ENCODE results near the gene DCST2. TPM values are rescaled to one million over a fixed set of nuclear protein-coding genes. Genes with fewer than 3 reads are reported as not detected.

DCST2 gene
- total RNA-seq, 1 experiment from 2014 or later: not detected

GRCh38 chr1:155057788-155058211 lies 24.2 kb upstream of the DCST2 start:
- DNase-seq: no peak
- Histone ChIP-seq H3K4me3 (no peak overlapping the region), H3K9me3 (no peaks in the 10 kb centered on the region)

GRCh38 chr1:155057104-155057503 lies 23.5 kb upstream of the DCST2 start:
- Histone ChIP-seq H3K4me3 (no peak overlapping the region), H3K9me3 (no peaks in the 10 kb centered on the region), H3K36me3 (peaks cover 78% of the 10 kb centered on the region), H3K27me3 (no peaks in the 10 kb centered on the region)
- no peak for DNase-seq

More at GRCh38 chr1:155057788-155058211, 24.2 kb upstream of the DCST2 start:
- Histone ChIP-seq H3K36me3 (peaks cover 79% of the 10 kb centered on the region), H3K27me3 (no peaks in the 10 kb centered on the region)

- Histone ChIP-seq H3K4me3 (no peak overlapping the region), H3K9me3 (no peaks in the 10 kb centered on the region), H3K36me3 (peaks cover 61% of the 10 kb centered on the region), H3K27me3 (no peaks in the 10 kb centered on the region)
- DNase-seq: no peak
These were observed 20.0 kb upstream of the DCST2 start for GRCh38 chr1:155053531-155054105.

GRCh38 chr1:155052439-155053395 lies 19.1 kb upstream of the DCST2 start:
- peaks cover 52% of the 10 kb centered on the region for H3K36me3 ChIP-seq
- no peaks in the 10 kb centered on the region for H3K9me3 ChIP-seq
- no peak for DNase-seq
- H3K4me3 ChIP-seq: peak overlapping the region; percentile 75
- H3K27me3 ChIP-seq: no peaks in the 10 kb centered on the region

DNA sequence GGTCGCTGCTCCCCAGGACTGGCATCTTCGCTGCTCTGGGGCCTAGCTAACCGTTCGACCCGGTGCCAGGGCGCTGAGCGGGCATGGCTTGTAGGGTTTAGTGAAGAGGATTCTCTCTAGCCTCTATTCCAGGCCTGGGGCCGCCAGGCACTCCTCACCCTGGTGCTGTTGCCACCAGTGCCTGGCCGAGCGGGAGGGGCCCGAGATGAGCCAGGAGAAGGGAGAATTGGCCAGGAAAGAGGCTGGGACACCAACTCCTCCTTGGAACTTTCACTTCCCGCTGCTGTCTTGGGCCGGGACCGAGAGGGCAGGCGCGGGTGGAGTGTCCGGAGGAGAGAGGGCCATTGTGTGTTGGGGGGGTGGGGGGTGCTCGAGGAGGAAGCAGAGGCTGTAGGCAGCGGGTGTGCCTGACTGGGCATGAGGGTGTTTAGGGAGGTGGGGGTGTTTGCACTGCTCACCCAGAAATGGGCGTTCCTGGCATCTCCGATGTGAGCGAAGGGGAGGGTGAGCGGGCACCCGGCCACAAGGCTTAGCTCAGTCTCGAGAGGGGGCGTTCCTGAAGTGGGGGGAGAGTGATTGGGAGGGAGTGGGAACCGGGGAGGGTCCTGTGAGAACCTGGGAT lies 18.3 kb upstream of the DCST2 start:
- no peaks in the 10 kb centered on the region for H3K27me3 ChIP-seq
- H3K9me3 ChIP-seq: no peaks in the 10 kb centered on the region
- H3K4me3 ChIP-seq: peak overlapping the region; percentile 75
- DNase-seq: peak; percentile 81
- H3K36me3 ChIP-seq: peaks cover 43% of the 10 kb centered on the region

DNA sequence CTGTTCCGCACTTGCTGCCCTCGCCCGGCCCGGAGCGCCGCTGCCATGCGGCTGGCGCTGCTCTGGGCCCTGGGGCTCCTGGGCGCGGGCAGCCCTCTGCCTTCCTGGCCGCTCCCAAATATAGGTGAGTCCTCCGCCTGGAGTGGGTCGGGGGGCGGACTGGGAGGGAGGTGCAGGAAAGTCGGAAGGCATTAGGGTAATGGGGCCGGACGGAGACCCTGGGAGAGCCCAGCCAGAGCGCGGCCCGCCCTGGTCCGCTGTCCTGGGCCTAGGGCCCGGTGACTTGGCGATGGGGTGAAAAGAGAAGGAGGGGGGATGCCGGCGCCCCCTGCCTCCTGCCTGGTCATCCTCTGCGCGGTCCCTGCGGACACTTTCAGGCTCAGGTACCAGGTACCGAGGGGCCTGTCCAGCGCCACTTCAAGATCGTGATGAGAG lies 17.8 kb upstream of the DCST2 start:
- Histone ChIP-seq H3K27me3 (no peaks in the 10 kb centered on the region), H3K4me3 (peak overlapping the region; percentile 75), H3K9me3 (no peaks in the 10 kb centered on the region), H3K36me3 (peaks cover 38% of the 10 kb centered on the region)
- peak; percentile 23 for DNase-seq

DNA sequence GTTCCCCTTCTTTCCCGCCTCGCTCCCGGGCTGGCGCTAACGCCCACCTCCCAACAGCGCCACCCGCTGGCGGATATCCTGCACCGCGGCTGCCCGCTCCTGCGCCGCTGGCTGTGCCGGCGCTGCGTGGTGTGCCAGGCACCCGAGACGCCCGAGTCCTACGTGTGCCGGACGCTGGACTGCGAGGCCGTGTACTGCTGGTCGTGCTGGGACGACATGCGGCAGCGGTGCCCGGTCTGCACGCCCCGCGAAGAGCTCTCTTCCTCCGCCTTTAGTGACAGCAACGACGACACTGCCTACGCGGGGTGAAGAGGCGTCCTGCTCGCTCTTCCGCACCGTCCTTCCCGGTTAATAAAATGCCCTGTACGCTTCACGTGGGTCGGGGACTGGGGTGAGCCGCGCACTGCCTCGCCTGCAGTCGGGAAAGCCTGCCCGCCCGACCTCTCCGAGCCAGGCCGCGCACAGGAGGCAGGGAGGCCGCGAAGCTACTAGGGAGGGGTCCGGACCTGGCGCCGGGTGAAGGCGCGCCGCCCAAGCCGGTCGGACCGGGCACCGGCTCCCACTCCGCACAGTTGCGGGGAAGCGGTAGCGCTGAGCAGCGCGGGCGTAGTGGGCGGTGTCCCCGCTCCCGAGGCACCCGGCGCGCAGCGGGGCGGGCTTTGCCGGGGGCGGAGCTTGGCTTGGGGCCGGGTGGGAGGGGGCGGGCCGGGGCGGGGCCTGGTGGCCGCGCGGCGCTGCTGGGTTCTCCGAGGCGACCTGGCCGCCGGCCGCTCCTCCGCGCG lies 17.2 kb upstream of the DCST2 start, which contains the start of gene ADAM15:
Gene ADAM15 (plus strand): TSS at position 757 of the 782 bp plus-strand sequence. CDS start 71 bp downstream, outside the sequence.
- DNase-seq: peak; percentile 87
- no peaks in the 10 kb centered on the region for H3K27me3 ChIP-seq
- H3K9me3 ChIP-seq: no peaks in the 10 kb centered on the region
- H3K36me3 ChIP-seq: peaks cover 32% of the 10 kb centered on the region
- peak within 1 kb of the TSS; percentile 75 for H3K4me3 ChIP-seq

- DNase-seq: peak; percentile 62
- H3K9me3 ChIP-seq: no peaks in the 10 kb centered on the region
These were observed 16.3 kb upstream of the DCST2 start for GRCh38 chr1:155049651-155050559.

GRCh38 chr1:155048449-155049334 lies 15.1 kb upstream of the DCST2 start:
- no peak for DNase-seq
- no peaks in the 10 kb centered on the region for H3K9me3 ChIP-seq
- H3K36me3 ChIP-seq: peaks cover 13% of the 10 kb centered on the region
- H3K4me3 ChIP-seq: no peak overlapping the region
- no peaks in the 10 kb centered on the region for H3K27me3 ChIP-seq

More at GRCh38 chr1:155049651-155050559, 16.3 kb upstream of the DCST2 start:
- peak overlapping the region; percentile 75 for H3K4me3 ChIP-seq
- no peaks in the 10 kb centered on the region for H3K27me3 ChIP-seq
- peaks cover 25% of the 10 kb centered on the region for H3K36me3 ChIP-seq

- Histone ChIP-seq H3K9me3 (no peaks in the 10 kb centered on the region), H3K4me3 (no peak overlapping the region), H3K27me3 (no peaks in the 10 kb centered on the region), H3K36me3 (no peaks in the 10 kb centered on the region)
- DNase-seq: peak; percentile 91
These were observed 11.5 kb upstream of the DCST2 start for GRCh38 chr1:155044812-155045657.

DNA sequence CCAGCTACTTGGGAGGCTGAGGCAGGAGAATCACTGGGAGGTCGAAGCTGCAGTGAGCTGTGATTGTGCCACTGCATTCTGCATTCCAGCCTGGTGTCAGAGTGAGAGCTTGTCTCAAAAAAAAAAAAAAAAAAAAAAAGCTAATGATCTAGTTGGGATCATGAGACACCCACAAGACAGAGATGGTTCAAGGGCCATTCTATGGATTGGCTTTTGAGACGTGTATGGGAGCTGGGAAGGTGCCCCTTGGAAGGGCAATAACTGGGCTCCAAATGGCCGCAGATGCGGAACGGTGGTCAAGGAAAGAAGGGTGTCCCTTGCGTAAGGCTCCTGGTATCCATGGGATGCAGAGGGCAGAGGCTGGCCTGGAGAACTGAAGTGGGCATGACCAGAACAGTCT lies 10.8 kb upstream of the DCST2 start:
- H3K9me3 ChIP-seq: no peaks in the 10 kb centered on the region
- H3K4me3 ChIP-seq: no peak overlapping the region
- no peak for DNase-seq
- H3K36me3 ChIP-seq: no peaks in the 10 kb centered on the region
- no peaks in the 10 kb centered on the region for H3K27me3 ChIP-seq

DNA sequence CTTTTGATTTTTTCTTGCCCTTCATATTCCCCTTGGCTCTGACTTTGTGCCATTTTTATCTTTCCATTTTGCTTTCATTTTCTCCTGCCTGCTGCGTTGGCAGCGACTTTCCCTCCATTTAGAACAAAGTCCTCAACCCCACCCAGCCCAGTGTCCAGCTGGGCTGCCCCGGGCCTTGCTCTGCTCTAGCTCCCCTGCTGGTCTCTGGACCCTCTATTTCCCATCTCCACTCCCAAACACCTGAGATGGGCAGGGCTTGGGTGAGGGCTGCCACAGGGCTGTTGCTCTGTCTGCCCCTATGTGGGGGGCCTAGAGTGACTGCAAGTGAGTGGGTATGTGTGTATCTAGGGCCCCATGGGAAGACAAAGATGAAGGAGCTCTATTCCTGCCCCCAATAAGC lies 10.2 kb upstream of the DCST2 start:
- H3K9me3 ChIP-seq: no peaks in the 10 kb centered on the region
- no peaks in the 10 kb centered on the region for H3K27me3 ChIP-seq
- no peaks in the 10 kb centered on the region for H3K36me3 ChIP-seq
- H3K4me3 ChIP-seq: no peak overlapping the region
- no peak for DNase-seq

- DNase-seq: no peak
- Histone ChIP-seq H3K27me3 (no peaks in the 10 kb centered on the region), H3K4me3 (no peak overlapping the region), H3K36me3 (no peaks in the 10 kb centered on the region), H3K9me3 (no peaks in the 10 kb centered on the region)
These were observed 9.7 kb upstream of the DCST2 start for GRCh38 chr1:155043301-155043702.

- Histone ChIP-seq H3K36me3 (no peaks in the 10 kb centered on the region), H3K4me3 (no peak overlapping the region), H3K27me3 (no peaks in the 10 kb centered on the region), H3K9me3 (no peaks in the 10 kb centered on the region)
- DNase-seq: no peak
These were observed 9.2 kb upstream of the DCST2 start for GRCh38 chr1:155042789-155043188.
